Endothelial cell of hepatic sinusoid (primary cell): ENCODE measurements around the gene PLA2R1.

Experiments used
- in situ Hi-C: cut with HindIII; loops from 2 replicates; pipeline ENCODE4 v1.10.0; 2017; ENCODE audit warnings: low sequenced_read_pairs

Gene PLA2R1

DNA sequence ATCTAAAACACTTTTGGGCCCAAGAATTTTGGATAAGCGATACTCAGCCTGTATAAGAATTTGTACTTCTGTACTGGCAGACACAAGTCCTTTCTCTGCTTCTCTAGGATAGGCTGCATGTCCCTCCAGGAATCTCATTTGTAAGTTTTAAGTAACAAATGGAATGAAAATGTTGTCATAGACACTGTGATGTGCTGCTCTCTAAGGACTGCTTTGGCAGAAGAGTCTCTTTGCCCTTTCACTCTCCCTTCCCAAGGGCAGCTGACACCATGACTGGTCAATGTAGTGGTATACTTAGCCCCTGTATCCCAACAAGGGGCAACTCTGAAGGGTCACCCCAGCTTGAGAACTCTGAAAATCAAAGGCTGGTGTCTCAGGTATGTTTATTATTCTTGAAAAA lies 27.3 kb downstream of the PLA2R1 start:
- in situ Hi-C loops, result no loop called here

- in situ Hi-C loops, result no loop called here
Observed at GRCh38 chr2:160034396-160034795, 28.0 kb downstream of the PLA2R1 start.

DNA sequence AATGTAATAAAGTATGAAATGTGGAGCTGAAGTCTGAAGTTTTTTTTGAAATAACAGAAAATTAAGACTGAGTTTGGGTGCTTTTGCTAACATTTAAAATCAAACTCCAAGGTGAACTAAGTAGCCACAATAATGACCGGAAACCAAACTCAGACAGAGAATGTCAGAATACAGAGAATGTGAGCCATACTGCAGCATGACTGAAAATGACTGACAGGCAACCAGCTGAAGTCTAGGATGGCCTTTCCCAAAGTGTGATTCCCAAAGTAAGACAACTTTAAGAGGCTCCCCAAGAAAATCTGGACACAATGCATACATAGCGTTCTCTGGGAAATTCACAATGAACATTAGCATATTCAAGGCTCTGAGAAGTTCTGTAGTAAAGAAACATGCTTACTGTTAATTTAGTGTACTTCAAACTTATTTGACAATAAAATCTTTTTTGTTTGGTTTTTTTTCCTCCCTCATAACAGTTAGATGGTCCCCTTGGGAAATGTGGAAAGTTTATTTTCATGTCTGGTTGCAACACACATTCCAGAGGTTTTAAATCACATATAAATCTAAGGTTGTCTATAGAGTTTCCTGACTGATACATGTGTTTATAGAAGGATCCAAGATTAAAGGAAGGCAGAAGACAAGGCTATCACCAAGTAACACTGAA lies 28.6 kb downstream of the PLA2R1 start:
- in situ Hi-C loops, result no loop called here

DNA sequence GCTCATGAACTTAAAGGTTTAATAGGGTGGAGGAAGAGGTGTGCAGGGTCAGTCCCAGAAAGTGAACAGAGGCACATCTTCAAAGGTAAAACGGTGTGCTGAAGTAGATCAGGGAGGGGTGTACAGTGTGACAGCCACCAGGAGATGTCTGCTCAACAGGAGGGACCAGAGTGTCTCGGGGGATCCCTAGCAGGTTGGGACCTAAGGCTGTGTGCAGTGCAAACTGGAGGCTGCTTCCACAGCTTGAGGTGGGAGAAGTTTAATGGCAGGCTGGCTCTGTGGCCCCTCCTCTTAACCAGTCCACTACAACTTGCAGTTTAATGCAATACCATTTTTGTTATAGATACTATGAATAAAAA lies 33.2 kb downstream of the PLA2R1 start:
- in situ Hi-C loops, result no loop called here

- in situ Hi-C loops, result no loop called here
Observed at GRCh38 chr2:160028431-160029269, 33.8 kb downstream of the PLA2R1 start.

DNA sequence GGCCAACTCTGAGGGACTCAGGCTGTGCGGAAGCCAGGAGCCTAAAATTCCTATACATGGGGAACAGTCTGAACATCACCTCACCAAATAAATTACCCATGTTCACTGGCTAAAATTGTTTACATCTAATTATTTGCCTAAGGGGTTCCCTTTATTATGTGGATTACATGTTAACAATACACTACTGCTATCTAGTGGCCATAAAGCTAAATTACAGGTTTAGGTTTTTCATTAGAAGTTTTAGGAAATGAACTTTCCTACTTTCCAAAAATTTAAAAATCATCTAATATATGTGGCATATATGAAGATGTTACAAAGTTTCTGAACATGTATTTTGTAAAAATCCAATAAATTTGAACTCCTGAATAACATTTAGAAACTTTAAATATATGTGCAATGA lies 40.3 kb downstream of the PLA2R1 start:
- in situ Hi-C loops, result no loop called here

DNA sequence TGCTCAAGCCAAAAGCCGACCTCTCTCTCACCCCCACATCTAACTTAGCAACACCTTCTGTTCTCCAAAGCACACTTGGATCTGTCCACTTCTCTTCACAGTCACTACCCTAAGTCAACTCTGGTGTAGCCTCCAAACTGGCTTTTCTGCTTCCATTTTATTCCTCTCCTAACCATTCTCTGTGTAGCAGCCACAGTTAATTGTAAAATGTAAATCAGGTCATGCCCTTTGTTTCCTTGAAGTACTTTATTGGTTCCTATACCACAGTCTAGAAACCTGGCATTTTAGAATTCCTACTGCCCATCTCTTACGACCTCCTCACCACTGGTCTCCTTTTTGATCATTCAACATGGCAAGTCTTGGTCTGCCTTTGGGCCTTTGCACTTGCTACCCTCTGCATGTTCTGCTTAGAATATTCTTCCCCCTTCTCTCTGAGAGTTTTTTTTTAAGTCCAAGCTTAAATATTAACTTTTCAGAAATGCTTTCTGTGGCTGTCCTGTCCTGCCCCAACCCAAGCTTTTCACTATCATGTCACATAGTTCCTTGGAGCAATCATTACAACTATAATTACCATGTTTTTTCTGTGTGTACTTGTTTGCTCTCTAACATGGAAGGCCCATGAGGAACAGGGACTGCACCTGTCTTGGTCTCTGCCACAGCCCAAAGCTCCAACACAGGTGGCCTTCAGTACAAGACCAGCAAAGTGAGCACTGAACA lies 42.9 kb downstream of the PLA2R1 start:
- in situ Hi-C loops, result no loop called here

DNA sequence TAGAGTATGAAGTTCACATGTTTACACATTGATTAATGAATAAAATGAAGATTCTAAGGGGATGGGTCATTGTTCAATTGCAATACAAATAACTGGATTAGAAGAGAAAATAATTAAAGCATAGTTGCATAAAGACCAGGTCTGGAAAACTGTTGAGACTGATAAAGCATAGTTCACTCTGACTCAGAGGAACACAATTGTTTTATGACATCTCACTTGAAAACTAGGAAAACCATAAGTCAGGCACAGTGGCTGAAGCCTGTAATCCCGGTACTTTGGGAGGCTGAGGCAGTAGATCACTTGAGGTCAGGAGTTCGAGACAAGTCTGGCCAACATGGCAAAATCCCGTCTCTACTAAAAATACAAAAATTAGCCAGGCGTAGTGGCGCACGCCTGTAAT lies 46.7 kb downstream of the PLA2R1 start:
- in situ Hi-C loops, result no loop called here

DNA sequence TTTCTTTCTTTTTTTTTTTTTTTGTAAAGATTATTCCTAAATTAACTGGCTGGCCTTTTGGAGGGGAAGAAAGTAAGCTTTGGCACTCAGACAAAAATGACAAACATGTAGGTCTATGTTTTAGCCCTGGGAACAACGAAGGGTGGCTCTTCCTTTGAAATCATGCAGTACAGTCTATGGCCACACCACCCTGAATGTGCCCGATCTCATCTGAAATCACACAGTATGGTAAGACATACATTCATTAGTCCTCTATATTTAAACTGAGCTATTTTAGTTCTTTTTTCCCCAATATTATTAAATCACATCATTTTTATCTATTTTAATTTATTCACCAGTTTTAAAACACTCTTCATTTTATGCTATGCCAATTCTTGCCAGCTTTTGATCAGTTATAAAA lies 48.2 kb downstream of the PLA2R1 start:
- in situ Hi-C loops, result no loop called here

DNA sequence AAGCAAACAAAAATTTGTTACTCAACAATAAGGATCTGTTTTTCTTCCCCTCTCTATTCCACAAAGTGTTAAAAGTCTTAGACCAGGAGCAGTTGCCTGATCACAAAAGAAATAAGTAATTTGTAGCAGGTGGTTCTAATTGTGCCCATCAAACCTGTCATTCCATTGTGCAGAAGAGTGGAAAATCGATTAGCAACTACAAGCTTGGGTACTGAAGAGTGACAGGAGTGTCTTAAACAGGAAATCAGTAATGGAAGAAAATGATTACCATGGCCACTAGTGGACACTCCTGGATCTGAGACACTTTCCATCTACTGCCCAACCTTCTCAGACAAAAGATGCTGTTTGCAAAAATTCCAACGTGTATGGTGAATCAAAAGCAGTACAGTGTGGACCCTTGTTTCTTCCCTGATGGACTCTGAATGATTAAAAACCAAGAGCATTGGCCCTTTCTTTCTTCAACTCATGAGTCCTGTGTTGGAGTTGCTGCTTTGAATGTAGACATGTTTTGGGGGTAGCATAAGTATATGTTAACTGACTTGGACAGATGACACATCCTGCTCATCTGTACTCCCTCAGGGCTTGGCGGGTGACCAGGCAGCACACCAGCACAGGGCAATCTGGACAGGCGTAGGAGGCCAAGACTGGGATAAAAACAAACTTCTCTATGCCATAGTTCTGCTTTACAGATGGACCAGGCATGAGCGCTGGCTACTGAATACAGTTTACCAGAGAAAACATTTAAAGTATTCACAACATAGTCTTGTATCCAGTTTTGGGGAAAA lies 51.9 kb downstream of the PLA2R1 start:
- in situ Hi-C loops, result no loop called here

DNA sequence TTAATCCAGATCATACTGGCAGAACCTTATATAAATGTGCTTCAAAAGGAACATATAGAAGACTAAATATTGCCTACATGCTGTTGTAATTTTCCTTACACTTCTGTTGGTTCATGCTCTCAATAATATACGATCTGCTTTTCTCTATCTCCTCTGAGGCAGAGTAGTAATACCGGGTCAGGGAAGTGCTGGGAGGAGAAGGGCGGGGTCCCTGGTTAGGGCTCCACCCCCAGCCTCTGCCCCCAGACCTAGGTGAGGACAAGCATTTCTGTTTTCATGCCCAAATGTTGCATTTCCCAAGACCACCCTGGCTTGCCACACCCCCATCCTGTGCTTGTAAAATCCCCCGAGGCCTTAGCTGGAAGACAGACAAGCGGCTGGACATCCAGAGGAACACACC lies 55.3 kb downstream of the PLA2R1 start:
- in situ Hi-C loops, result no loop called here

- in situ Hi-C loops, result no loop called here
Observed at GRCh38 chr2:160006475-160006874, 55.9 kb downstream of the PLA2R1 start.

- in situ Hi-C loops, result no loop called here
Observed at GRCh38 chr2:160005908-160006307, 56.5 kb downstream of the PLA2R1 start.

- in situ Hi-C loops, result no loop called here
Observed at GRCh38 chr2:160005476-160005875, 56.9 kb downstream of the PLA2R1 start.

DNA sequence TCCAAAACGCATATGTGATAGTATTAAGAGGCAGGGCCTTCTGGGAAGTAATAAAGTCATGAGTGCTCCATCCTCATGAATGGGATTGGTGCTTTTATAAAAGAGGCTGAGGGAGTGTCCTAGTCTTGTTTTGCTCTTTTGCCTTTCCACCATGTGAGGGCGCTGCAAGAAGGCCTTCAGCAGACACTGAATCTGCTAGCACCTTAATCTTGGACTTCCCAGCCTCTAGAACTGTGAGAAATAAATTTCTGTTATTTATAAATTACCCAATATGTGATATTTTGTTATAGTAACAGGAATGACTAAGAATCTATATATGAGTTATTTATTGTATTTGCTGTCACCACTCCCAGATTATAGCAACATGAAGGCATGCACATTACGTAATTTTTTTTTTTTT lies 63.5 kb downstream of the PLA2R1 start:
- in situ Hi-C loops, result no loop called here

DNA sequence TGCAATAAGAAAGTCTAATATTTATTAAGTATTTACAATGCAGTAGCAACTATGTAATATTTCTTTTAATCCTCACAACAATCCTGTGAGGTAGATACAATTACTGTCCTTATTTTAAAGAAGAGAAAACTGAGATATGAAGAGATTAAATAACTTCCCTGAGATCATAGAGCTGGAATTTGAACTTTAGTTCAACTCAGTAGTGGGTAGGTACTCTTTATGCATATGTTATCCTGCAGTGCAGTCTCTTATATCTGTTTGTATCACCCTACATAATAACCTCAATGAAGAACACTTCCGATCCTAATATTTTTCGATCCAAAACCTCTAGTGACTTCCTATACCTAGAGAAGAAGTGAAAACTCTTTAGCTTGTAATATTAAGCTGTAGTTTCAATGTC lies 64.2 kb downstream of the PLA2R1 start:
- in situ Hi-C loops, result no loop called here

DNA sequence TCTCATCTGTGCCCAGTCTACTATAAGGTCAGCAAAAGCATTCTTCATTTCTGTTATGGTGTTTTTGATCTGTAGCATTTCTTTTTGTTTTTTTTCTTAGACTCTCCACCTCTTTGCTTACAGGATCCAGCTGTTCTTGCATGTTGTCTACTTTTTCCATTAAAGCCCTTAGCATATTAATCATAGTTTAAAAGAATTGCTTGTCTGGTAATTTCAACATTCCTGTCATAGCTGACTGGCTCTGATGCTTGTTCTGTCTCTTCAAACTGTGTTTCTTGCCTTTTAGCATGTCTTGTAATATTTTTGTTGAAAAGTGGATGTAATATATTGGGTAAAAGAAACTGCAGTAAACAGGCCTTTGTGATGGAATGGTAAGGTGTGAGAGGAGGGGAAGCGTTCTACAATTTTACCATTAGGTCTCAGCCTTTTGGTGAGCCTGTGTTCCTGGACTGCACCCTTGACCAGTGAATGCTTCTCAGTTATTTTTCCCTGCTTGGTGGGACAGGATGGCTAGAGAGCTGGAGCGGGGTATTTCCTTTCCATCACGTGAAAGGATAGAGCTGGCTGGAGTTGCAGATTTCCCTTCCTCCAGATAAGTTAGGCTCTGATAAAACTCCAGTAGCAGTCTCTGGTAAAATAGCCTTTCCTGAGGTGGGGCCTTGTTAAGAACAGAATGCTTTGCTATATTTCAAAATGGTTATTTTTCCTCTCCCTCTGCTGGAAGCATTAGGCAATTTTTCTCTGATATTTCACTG lies 65.4 kb downstream of the PLA2R1 start:
- in situ Hi-C loops, result no loop called here

DNA sequence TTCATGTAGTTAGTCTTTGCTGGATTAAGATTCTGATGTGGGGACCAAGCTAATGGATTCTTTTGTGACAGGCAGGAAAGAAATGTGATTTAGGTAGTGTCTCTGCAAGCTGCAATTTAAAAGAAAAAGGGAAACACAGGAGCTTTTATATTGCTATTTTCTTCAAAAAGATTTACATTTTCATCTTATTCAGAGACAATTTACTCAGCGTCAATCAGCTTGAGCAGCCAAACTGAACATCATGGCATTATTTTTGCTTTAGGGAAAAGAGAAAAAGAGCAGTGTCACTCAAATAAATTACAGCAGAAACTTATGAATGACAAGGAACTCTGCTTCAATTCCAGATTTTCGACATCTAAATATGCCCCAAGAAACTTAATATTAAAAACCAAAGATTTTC lies 67.4 kb downstream of the PLA2R1 start:
- in situ Hi-C loops, result no loop called here

DNA sequence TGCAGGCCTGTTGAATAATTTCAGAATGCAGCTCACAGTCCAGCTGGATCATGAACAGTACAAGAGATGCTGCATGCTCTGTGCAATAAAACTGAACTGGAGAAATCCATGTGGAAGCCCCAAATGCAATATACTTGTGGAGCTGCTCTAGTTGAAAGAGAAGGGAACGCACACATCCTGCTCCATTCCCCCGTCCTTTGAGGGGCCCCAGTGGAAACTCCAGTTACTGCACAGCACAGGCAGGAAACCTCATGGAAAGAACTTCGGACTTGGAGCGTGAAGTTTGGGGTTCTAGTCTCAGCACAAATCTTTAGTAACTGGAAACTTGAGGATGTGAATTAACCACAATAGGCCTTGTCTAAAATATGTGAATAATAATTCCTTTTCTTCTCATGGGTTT lies 73.2 kb downstream of the PLA2R1 start:
- in situ Hi-C loops, result no loop called here

DNA sequence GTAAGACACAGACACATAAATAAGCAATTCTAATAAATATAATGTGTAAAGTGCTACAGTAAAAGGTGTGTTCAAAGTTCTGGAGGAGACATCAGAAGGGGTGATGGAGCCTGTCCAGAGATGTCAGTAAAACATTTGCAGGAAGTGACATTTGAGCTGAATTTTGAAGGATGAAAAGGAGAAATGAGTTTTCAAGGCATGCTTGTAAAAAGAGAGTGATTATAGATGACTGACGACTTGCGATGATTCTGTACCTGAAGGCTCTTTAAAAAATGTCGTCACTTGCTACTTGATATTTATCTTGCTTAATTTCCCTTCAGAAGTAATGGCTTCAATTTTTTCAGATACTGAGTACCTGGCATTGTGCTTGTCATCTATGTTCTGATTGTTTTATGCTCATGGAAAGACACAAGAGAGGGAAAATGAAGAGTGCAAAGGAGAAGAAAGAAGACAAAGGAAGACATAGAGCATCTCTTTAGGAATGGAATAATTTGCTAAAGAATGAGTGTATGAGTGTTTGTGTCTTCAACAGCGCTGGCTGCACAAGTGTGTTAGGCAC lies 73.9 kb downstream of the PLA2R1 start:
- in situ Hi-C loops, result no loop called here
